GM19238 (cell line): ENCODE results near the gene PLAC1.

Source experiments
- DNase-seq: peaks from one replicate; pipeline ENCODE4 v3.0.0; 2011; ENCODE audit warnings: low spot score; ENCODE audit not compliant: insufficient read length

PLAC1 gene, protein sequence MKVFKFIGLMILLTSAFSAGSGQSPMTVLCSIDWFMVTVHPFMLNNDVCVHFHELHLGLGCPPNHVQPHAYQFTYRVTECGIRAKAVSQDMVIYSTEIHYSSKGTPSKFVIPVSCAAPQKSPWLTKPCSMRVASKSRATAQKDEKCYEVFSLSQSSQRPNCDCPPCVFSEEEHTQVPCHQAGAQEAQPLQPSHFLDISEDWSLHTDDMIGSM

GRCh38 chrX:134658002-134658759, at the start of gene PLAC1:
PLAC1 (minus strand) TSS chrX:134658471; CDS start chrX:134566682, 91,789 bp downstream.
- no peak for DNase-seq

DNA sequence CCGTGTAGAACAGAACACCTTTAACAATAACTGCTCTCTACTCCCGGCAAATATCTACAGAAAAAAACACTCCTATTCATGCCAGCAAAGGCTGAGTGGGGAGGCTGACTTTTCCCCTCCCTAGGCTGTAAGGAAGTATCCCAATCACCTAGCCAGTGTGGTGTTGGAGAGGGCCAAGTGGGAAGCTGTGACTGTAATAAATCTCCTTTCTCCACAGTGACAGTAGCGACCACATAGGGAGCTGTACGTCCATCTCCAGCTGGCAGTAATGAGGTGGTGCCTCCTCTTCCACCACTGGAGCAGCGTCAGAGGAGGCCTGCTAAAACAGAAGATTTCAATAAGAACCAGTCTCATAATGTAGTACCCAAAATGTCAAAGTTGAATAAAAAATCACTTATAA, 47.9 kb upstream of the PLAC1 start:
- DNase-seq = no peak

- no peak for DNase-seq
Measured at GRCh38 chrX:134695999-134696398, 37.7 kb upstream of the PLAC1 start.

DNA sequence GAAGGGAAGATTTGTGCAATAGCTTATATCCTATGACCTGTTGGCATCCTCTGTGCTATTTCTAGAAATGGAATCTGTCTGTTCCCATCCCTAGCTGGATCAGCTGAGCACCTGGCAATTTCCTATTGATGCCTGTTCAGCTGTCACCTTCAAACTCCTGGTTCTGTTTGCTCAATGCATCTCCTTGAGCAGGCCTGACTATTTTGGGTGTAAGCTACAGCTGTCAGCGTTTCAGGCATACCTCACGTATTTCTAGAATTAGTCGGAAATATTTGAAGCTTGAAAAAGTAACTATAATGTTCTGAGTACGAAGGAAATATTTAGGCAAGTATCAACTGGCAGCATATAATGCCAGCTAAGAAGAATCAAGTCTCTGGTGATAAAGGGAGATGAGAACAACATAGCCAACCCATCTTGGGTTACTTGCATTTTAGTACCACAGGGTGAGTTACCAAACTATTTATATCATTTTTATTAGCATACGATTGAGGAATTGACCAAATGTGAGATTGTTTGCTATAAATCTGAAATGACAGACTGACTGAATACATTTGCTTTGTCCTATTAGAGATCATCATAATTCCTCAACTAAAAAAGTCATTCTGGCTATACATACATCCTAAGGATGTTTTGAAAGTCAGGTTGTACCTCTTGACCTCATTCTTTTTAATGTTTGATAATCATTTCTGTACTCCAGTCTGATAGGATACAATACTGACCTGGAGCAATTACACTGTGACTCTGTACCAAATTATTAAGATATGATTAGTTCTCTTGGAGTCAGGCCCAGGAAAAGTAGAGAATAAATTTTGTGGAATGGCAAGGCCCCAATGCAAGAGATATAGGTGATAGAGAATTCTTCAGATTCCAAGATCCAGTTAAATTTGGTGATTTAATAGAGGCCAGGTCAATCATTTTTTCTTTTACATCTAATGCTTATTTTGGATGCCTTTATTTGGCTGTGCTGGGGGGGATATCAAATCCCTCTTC, 36.4 kb upstream of the PLAC1 start:
- DNase-seq = no peak

DNA sequence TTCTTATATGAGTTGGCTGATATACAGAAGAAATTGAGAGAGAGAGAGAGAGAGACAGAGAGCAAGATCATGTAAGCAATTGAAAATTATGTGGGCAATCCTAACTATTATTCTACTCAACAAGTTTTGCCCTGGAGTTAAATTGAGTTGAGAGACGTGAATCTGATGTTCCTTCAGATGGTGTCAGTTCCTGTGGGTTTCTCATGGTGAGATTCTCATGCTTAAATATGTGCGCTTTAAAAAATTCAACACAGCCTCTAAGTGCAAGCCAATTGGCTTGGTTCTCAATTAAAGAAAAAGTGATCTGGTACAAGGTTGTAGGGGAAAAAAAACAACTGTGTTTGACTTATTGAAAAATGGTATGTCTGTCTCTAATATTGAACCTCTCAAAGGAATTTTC, 35.4 kb upstream of the PLAC1 start:
- no peak for DNase-seq

DNA sequence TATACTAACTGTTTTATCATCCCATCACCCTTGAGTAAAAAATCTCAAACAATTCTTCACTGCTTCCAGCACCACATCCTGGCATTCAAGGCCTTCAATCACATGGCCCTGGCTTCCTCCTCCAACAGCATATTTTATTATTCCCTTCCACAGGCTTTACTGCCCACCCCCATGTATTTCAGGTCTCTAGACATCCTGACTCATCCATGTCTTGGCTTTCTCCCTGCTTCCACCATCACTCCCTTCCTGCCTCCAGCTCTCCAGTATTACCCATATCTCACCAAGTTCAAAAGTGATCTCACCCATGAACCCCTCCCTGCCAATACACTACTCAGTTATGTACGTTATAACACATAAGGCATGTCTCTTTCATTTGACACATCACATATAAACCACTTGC, 34.7 kb upstream of the PLAC1 start:
- no peak for DNase-seq

GRCh38 chrX:134692233-134692632, 34.0 kb upstream of the PLAC1 start:
- no peak for DNase-seq

DNA sequence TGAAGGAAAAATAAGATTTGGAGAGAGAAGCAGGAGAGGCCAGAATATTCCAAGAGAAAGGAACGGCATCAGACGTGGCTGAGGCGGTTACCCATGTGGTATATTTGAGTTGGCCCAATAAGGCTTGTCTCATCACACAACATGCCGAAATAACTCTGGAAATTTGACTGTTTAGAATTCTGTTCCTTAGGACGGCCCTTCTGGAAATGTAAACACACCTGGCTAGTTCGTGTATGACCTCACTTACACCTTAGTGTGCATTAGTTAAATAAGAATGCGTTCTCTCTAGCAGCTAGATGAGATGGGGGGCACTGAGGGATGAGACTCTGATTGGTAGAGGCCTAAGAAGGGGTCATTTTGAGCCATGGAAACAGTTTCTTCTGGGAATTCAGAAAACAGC, 33.2 kb upstream of the PLAC1 start:
- no peak for DNase-seq

- no peak for DNase-seq
Measured at GRCh38 chrX:134688839-134689238, 30.6 kb upstream of the PLAC1 start.

DNA sequence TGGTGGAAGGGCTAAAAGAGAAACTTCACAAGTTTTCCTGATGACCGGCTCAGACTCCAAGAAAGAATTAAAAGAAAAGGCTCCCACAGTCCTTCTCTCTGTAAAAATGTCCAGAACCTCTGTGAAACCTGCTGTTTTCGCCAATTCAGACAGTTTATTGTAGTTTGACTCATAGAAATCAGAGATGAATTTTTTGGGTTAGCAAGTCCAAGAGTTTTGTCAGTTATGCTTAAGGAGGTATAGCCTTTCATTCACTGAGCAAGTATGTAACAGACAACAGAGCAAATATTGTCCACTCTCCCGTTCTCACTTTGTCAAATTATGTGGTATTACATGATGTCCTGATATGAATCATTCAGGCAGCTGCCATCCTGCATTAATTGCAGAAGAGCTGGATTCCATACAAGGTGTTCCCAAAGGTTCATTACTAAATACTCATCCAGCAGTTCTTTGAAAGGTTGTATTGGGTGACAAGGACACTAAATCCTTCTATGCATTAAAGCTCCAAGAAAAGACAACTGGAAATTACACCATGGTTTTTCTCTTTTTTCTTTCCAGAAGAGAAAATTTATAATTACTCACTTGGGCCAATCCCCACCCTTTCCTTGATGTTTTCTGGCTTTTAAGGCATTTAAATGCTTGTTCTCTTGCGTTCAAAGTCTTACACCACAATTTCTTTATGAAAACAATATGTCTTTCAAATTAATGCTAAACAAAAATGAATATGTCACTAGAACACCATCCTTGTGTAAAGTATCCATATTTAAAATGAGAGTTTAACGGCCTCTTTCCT, 30.0 kb upstream of the PLAC1 start:
- no peak for DNase-seq

- DNase-seq = no peak
Measured at GRCh38 chrX:134685668-134686067, 27.4 kb upstream of the PLAC1 start.

DNA sequence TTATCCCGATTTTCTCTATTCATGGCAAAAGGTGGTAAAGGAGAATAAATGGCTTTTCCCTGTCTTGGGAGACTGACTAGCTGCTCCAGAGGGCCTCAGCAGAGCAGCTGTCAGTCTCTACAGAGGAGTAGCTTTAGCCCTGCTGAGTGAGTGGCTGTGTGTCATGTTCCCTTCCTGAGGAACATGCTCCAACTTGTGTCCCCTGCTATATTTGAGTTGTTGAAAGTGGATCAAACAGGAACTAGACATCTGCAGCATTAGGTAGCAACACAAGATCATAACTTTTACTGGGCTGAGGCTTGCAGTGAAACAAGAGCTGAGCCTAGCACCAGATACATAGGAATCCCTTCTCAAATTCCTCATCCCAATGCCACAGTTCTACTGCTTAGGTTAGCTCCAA, 26.7 kb upstream of the PLAC1 start:
- no peak for DNase-seq

DNA sequence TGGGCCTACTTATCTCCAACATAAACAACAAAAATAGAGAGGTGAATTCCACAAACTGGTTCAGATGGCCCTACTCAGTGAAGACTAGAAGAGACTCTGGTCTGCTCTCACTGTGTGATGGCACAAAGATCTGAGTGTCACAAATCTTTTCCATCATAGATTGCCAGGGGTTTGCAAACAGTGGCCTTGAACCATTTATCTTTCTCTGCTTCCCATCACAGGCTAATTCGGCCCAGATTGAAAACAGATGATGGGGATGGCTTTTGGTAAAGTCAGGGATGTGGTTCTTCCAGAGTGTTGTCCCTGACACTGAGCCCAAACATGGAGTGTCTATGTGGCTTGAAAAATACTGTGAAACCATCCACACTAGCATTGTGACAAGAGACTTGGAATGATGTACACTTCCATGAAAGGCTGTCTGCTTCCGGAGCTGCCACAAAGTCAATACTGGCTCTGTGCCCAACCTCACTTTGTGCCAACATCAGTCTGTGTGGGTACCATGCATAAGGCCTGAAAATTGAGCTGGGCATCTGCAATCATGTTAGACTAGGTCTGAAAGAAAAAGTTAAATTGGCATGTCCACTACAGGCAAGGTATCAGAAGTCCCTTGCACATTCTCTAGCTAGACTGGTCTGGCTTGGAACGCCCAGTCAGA, 25.2 kb upstream of the PLAC1 start:
- no peak for DNase-seq

DNA sequence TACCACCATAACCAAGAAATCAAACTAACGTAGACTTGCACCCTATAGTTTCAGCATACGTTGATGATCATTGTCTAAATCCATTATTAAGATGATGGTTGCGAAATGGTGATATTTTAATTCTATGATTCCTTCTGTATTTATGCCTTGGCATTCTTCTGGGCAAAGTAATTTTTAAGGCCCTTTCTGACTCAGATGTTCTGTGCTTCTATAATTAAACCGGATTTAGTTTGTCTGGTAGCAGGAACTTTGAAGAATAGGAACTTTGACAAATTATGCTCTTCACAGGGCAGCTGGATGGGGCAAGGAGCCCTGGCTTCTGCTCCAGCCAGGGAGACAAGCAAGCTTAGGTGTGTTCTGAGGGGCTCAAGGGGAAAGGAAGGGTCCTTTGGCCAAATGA, 23.8 kb upstream of the PLAC1 start:
- DNase-seq = no peak

GRCh38 chrX:134679644-134680043, 21.4 kb upstream of the PLAC1 start:
- DNase-seq = no peak

- no peak for DNase-seq
Measured at GRCh38 chrX:134679221-134679620, 20.9 kb upstream of the PLAC1 start.

DNA sequence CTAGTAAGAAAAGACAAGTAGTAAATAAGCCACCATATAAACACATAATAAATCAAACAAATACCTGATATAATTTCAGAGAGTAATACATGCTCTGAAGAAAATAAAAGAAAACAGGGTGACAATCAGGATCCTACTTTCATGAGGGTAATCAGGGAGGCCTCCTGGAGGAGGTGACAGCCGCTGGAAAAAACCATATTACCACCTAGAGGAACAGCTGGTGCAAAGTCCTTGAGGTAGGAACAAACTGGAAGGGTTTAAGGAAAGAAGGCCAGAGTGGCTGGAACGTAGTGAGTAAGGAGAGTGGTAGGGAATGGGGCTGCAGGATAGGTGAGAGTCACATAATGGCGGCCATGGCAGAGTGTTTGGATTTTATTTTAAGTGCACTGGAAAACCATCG, 19.1 kb upstream of the PLAC1 start:
- DNase-seq = no peak

- no peak for DNase-seq
Measured at GRCh38 chrX:134676436-134676835, 18.2 kb upstream of the PLAC1 start.

DNA sequence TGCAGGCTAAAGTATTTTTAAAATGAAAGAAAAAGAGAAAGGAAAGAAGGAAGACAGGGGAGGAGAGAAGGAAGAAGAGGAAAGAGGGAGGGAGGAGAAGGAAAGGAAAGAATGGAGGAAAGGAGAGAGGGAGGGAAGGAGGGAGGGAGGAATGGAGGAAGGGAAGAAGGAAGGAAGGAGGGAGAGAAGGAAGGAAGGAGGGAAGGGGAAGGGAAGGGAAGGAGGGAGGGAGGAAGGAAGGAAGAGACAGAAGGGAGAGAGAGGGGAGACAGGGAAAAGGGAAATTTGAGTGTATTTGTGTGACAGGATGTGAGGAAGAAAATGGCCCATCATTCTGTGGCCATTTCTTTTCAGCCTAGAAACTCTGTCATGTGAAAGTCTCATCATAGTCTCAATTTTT, 14.9 kb upstream of the PLAC1 start:
- DNase-seq = no peak

GRCh38 chrX:134672101-134672500, 13.8 kb upstream of the PLAC1 start:
- no peak for DNase-seq

DNA sequence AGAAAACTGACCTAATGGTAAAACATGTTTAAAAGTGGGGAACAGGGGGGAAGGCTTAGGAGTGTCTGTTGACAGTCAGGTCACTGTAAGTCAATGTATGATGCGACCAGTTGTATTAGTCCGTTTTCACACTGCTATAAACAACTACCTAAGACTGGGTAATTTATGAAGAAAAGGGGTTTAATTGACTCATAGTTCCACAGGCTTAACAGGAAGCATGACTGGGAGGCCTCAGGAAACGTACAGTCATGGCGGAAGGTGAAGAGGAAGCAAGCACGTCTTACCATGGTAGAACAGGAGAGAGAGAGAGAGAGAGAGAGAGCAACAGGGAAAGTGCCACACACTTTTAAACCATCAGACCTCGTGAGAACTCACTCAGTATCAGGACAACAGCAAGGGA, 13.0 kb upstream of the PLAC1 start:
- DNase-seq = no peak
